HepG2 (cell line): ENCODE results near the gene ERLEC1.

Experiments used
- ATM ChIP-seq: fragments of 450-650 bp; IDR thresholded peaks from 2 replicates; pipeline ENCODE4 v1.7.1; 2017; ENCODE audit warnings: mild to moderate bottlenecking, borderline replicate concordance
- EP300 ChIP-seq, 3 experiments: sonication (generic) in 1 of 3; formaldehyde crosslinking in 1 of 3; IDR thresholded peaks; 2 replicates each; pipeline versions ENCODE4 v1.5.1 to v1.6.1; 2011 to 2020; ENCODE audit warnings: low read depth in 2 of 3, low read length in 2 of 3, borderline replicate concordance in 1 of 3, improper control_type of control experiment in 1 of 3, mild to moderate bottlenecking in 1 of 3, missing genetic modification reagents in 1 of 3, moderate library complexity in 1 of 3
- EZH2 ChIP-seq: conservative IDR thresholded peaks from 2 replicates; pipeline ENCODE4 v1.6.1; 2012; ENCODE audit warnings: mild to moderate bottlenecking, low read depth, low read length, moderate library complexity
- KLF15 ChIP-seq: sonication (generic); formaldehyde crosslinking; IDR thresholded peaks from 2 replicates; pipeline ENCODE4 v1.8.1; 2023; ENCODE audit warnings: borderline replicate concordance, mild to moderate bottlenecking, inconsistent platforms, missing genetic modification reagents, mixed read lengths
- NFIB ChIP-seq: sonication (generic); formaldehyde crosslinking; IDR thresholded peaks from 2 replicates; pipeline ENCODE4 v1.9.0; 2021; ENCODE audit warnings: missing genetic modification reagents, mild to moderate bottlenecking, borderline replicate concordance
- NR2C2 ChIP-seq: sonication (generic); formaldehyde crosslinking; IDR thresholded peaks from 2 replicates; pipeline ENCODE4 v1.4.0; 2020; ENCODE audit warnings: missing genetic modification reagents, mild to moderate bottlenecking, moderate library complexity, borderline replicate concordance
- POLR2A ChIP-seq, 2 experiments: IDR thresholded peaks; 2 replicates each; pipeline ENCODE4 v1.6.1; 2011; ENCODE audit warnings: low read depth in 2 of 2, low read length in 2 of 2, mild to moderate bottlenecking in 1 of 2, moderate library complexity in 1 of 2; ENCODE audit not compliant: insufficient read depth in 1 of 2
- SIN3A ChIP-seq: IDR thresholded peaks from 2 replicates; pipeline ENCODE4 v1.6.1; 2011; ENCODE audit warnings: low read depth, mild to moderate bottlenecking, control low read depth, low read length, borderline replicate concordance
- ZBTB37 ChIP-seq: sonication (generic); formaldehyde crosslinking; IDR thresholded peaks from 2 replicates; pipeline ENCODE4 v1.4.0; 2020; ENCODE audit warnings: mild to moderate bottlenecking, missing genetic modification reagents
- ZBTB40 ChIP-seq, 2 experiments: fragments of 450-650 bp in 1 of 2; sonication (generic) in 1 of 2; formaldehyde crosslinking in 1 of 2; IDR thresholded peaks; 2 replicates each; pipeline versions ENCODE4 v1.6.1 to v1.8.0; 2016 to 2022; ENCODE audit warnings: antibody characterized with exemption in 1 of 2, mild to moderate bottlenecking in 1 of 2, missing genetic modification reagents in 1 of 2
- ZFP91 ChIP-seq: sonication (generic); formaldehyde crosslinking; IDR thresholded peaks from 2 replicates; pipeline ENCODE4 v1.9.0; 2022; ENCODE audit warnings: missing genetic modification reagents, mild to moderate bottlenecking, borderline replicate concordance
- TF ChIP-seq, protein P1 (sequence below): sonication (generic); formaldehyde crosslinking; IDR thresholded peaks from 2 replicates; pipeline ENCODE4 v1.4.0; 2020; ENCODE audit warnings: missing genetic modification reagents
- TF ChIP-seq, protein P2 (sequence below): sonication (generic); formaldehyde crosslinking; IDR thresholded peaks from 2 replicates; pipeline ENCODE4 v1.5.0; 2020; ENCODE audit warnings: mild to moderate bottlenecking, missing genetic modification reagents

DNA sequence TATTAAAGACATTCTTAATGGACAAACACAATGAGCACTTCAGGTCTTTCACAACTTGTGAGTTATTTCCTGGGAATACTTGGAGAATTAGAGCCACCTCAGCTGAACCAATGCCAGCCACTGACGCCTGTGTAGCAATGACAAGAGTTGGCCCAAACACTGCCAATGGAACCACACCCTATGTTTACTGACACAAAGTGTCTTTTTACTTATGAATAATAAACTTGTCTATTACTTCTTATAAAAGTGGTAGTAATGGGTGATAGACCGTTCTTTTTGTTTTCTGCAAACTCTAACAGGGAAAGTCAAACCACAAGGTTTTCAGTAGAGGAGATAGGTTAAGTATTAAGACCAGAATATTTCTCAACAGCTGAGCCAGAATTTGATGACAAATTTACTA lies 31.7 kb upstream of the ERLEC1 start:
- TF ChIP-seq, protein P1, sequence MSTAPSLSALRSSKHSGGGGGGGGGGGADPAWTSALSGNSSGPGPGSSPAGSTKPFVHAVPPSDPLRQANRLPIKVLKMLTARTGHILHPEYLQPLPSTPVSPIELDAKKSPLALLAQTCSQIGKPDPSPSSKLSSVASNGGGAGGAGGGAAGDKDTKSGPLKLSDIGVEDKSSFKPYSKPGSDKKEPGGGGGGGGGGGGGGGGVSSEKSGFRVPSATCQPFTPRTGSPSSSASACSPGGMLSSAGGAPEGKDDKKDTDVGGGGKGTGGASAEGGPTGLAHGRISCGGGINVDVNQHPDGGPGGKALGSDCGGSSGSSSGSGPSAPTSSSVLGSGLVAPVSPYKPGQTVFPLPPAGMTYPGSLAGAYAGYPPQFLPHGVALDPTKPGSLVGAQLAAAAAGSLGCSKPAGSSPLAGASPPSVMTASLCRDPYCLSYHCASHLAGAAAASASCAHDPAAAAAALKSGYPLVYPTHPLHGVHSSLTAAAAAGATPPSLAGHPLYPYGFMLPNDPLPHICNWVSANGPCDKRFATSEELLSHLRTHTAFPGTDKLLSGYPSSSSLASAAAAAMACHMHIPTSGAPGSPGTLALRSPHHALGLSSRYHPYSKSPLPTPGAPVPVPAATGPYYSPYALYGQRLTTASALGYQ (CRISPR knock-in tag): no peak
- TF ChIP-seq NR2C2 (CRISPR knock-in tag): no peak
- TF ChIP-seq EZH2: no peak
- no peak for TF ChIP-seq SIN3A
- no peak for TF ChIP-seq ZFP91 (CRISPR knock-in tag)
- no peak for TF ChIP-seq ZBTB40 (IDR thresholded peaks at IDR 0.05)
- TF ChIP-seq ZBTB40 (CRISPR knock-in tag; IDR thresholded peaks at IDR 0.05): no peak
- TF ChIP-seq, protein P2, sequence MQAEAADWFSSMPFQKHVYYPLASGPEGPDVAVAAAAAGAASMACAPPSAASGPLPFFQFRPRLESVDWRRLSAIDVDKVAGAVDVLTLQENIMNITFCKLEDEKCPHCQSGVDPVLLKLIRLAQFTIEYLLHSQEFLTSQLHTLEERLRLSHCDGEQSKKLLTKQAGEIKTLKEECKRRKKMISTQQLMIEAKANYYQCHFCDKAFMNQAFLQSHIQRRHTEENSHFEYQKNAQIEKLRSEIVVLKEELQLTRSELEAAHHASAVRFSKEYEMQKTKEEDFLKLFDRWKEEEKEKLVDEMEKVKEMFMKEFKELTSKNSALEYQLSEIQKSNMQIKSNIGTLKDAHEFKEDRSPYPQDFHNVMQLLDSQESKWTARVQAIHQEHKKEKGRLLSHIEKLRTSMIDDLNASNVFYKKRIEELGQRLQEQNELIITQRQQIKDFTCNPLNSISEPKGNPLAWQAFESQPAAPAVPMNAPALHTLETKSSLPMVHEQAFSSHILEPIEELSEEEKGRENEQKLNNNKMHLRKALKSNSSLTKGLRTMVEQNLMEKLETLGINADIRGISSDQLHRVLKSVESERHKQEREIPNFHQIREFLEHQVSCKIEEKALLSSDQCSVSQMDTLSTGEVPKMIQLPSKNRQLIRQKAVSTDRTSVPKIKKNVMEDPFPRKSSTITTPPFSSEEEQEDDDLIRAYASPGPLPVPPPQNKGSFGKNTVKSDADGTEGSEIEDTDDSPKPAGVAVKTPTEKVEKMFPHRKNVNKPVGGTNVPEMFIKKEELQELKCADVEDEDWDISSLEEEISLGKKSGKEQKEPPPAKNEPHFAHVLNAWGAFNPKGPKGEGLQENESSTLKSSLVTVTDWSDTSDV (CRISPR knock-in tag): no peak
- no peak for TF ChIP-seq KLF15
- TF ChIP-seq ATM: no peak
- TF ChIP-seq EP300 (IDR thresholded peaks at IDR 0.05; ENCODE audit: low read depth in 2 of 2, low read length in 2 of 2): no peak
- TF ChIP-seq EP300 (CRISPR knock-in tag; IDR thresholded peaks at IDR 0.05; ENCODE audit: borderline replicate concordance): no peak
- TF ChIP-seq ZBTB37 (CRISPR knock-in tag): no peak
- no peak for TF ChIP-seq NFIB (CRISPR knock-in tag)
- TF ChIP-seq POLR2A (IDR thresholded peaks at IDR 0.05; ENCODE audit: insufficient read depth in 1 of 2, low read depth in 2 of 2, low read length in 2 of 2): no peak
